Kidney capillary endothelial cell (primary cell): ENCODE results near the gene RECK.
A peak's percentile ranks its signal among the peaks of the same experiment; 100 is the strongest.
"Not testable (repeated sequence)": the region's sequence is repeated elsewhere in the genome, so short reads cannot be mapped to it uniquely, and the experiment has no call there.

Experiments
- DNase-seq: peaks from one replicate; pipeline ENCODE4 v3.0.0-alpha.2; 2018; ENCODE audit warnings: low spot score

Gene RECK

DNA sequence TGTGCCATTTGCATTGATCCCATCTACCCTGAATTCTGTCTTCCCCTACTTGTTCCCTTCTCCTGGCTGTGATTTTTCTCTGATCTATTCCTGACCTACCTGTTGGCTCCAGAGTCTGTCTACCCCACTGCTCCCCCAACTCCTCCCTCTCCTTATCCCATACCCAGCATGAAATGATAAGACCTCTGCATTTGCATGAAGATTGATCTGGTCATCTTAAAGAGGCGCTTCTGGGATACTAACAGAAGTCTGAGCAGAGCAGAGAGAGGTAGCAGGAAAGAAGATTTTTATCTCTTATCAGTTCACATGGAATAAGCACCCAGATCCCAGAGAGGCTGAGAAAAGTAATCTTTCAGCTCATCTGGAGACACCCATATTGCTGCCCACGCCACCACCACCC, 81.5 kb downstream of the RECK start:
- DNase-seq: no peak

DNA sequence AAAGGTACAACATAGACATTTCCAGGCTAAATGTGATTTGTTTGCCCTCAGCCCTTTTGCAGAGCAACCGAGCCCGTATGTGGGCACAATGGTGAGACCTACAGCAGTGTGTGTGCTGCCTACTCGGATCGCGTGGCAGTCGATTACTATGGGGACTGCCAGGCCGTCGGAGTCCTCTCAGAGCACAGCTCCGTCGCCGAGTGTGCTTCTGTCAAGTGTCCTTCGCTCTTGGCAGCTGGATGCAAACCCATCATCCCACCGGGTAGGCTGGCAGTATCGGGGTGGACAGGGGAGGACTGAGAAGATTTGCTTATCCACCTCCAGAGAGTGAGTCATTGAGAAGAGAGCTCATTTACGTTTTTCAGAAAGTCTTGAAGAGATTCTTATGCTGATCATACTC, 82.0 kb downstream of the RECK start:
- DNase-seq: no peak

DNA sequence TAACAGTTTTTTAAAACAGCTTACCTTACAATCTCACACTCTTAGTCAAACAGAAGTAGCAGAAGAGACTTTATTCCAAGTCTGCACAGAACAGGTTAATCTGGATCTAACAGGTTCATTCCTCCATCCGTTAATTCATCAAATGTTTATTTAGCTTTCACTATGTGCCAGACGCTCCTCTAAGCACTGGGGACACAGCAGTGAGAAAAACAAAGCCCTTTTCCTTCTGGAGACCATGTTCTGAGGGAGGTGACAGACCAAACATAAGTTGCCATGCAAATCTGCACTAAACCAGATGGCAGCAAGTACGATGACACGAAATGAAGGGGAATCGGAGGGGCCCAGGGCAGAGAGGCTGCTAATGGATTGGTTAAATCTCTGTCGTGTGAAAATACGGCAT, 82.8 kb downstream of the RECK start:
- no peak for DNase-seq

DNA sequence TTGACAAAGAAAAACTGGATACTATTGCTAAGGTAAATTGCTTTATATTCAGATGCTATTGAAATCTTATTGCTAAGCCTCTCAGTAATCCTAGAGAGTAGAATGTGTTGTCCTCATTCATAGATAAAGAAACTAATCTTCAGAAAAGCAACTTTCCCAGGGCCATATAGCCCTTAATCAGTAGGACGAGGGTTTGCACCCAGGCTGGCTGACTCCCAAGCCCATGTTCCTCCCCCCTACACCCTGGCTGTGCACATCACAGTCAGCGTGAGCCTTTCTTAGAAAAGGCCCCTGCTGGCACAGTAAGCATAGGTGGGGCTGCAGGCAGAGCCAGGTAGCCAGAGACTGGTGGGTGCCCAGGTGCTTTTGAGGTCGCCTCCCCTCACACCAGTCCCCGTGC, 84.0 kb downstream of the RECK start:
- no peak for DNase-seq

DNA sequence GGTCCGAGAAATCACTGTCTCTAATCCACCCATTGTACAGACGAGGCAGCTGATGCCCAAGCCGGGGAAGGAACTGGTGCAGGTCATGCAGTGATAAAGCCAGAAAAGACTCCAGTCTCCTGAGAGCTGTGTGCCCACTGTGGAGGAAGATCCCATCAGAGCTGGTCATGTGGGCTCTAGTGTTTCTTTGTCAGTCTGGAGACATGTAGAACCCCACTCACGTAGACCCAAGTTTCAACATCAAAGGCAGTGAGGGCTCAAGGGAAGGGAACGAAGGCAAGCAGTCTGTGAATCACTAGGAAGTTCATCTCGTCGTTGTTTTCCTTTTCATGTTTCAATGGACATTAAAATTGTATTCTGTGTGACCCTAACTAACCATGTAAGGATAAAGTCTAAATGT, 85.3 kb downstream of the RECK start:
- no peak for DNase-seq

DNA sequence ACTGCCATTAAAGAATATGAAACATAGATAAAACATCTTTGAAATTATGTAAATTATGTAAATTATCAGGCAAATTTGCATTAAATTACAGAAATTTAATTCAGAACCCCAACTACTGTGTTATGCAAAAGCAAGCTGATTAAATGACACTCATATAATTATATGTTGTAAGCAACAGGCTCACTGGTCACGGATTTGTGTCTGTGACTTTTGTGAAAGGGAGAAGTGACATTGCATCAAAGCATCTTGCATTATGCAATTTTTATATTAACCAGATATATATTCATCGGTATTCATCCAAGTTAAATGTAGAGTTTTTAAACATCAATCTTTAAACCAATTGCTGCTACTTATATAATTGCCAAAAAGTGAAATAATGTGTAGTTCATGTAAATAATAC, 86.8 kb downstream of the RECK start:
- no peak for DNase-seq

DNA sequence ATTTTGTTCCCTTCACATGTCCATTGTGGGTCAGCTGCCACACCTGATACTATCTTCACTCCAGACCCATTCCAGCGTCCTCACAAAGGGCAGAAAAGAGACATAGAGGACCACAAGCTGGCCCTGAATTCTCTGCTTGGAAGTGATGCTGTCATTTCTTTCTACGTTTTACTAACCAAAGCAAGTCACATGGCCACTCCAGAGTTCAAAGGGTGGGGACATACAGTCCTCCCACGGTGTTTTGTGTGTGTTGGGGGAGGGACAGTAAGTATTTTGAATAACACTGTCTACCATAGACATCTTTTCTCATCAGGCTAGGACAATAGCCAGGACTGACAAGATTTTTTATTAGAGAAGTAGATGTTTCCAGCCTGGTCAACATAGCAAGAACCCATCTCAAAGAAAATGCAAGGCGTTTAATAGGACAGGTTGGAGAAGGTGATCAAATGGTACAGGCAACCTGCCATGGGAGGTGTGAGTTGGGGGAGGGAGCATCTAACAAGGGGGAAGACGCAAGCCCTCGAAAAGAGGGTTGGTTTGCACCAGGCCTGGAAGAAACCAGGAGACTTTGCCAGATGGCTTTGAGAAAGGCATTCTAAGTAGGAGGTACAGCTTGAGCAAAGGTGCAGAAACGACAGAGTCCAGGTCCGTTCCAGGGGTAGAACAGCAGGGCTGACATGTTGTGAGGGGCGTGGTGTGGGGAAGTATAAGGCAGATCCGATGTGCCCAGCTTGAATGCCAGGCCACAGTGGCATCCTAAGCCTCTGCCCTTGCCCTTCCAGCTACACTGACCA, 88.5 kb downstream of the RECK start:
- DNase-seq: no peak

DNA sequence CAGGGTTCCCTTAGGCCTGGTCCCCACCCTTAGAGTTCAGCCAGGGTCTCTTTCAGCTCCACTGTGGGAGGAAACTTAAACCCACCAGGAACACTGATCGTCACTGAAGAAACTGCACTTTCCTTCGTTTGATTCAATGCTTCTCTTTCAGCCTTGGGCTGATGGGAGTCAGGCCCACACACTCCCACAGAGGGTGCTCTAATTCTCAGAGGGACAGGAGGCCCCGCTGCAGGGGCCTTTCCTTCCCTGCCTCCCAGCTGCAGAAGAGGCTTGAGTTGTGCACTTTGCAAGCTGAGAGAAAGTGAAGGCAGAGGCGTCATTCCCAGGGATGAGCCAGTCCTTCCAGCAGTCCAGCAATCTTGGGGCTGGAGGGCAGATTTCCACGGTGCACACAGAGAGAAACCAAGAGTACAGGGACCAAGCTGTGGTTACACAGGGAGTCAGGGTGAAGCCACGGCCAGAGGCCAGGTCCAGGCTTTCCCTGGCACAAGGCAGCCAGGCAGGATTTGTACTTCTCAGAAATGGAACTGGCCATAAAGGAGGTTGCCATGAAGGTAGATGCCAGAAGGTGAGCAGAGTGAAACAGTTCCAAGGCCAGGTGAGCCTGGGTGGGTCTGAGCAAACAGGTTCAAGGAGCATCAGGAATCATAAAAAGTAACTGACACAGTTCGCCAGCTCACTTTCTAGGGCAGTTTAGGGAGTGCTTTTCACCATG, 89.5 kb downstream of the RECK start:
- DNase-seq: no peak

DNA sequence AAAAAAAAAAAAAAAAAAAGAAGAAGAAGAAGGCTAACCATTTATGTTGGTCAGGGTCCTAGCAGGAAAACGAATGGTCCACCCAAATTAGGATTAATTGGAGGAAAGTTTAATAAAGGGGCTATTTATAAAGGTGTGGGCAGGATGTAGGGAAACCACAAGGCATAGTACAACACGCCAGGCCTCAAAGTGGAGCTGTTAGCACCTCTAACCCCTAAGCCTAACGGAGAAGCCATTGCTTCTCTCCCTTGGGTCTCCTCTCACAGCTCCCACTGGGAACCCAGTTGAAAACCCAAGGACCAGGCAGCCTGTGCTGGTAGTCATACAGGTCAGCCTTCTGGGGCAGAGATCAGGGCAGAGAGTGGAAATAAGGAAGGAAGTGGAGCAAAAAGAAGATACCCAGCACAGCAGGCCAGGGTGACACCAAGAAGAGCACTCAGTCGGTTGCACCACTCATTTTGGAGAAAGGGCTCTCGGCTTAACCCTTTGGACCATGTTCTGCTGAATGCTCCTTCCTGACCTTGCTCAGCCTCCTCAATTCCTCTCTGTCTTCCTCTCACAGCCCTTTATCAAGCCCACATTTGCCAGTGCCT, 91.0 kb downstream of the RECK start:
- DNase-seq: no peak

DNA sequence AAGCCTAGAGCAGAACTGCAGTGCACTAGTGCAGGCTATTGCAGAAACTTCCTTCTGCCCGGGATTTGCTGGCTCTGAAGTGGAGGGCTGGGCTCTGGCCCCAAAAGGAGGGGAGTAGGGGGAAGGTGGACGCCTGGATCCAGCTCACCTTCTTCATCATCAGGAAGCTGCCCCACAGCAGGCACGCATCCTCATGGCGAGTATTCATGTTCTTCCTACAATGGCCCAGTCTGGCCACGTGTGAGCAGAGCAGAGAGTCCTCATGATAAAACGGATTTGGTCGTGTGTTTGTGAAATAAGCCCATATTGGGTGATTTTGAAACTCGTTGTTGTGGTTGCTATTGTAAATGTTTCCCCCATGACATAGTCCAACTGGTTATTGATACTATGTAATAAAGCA, 91.6 kb downstream of the RECK start:
- no peak for DNase-seq

DNA sequence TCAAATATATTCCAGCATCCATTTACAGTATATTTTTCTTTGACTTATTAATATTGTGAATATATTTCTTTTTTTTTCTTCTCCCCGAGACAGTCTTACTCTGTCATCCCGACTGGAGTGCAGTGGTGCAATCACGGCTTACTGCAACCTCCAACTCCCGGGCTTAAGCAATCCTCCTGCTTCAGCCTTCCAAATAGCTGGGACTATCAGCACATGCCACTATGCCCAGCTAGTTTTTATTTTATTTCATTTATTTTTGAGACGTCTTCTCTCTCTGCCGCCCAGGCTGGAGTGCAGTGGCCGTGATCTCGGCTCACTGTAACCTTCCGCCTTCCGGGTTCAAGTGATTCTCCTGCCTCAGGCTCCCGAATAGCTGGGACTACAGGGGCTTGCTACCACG, 92.4 kb downstream of the RECK start:
- no peak for DNase-seq

DNA sequence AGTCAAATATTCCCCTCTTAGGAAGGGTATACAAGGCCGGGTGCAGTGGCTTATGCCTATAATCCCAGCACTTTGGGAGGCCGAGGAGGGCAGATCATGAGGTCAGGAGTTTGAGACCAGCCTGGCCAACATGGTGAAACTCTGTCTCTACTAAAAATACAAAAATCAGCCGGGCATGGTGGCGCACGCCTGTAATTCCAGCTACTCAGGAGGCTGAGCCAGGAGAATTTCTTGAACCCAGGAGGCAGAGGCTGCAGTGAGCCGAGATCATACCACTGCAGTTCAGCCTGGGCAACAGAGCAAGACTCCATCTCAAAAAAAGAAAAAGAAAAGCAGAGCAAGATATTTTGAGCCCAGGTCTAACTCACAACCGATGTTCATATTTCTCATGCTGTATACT, 95.0 kb downstream of the RECK start:
- not testable (repeated sequence) for DNase-seq

DNA sequence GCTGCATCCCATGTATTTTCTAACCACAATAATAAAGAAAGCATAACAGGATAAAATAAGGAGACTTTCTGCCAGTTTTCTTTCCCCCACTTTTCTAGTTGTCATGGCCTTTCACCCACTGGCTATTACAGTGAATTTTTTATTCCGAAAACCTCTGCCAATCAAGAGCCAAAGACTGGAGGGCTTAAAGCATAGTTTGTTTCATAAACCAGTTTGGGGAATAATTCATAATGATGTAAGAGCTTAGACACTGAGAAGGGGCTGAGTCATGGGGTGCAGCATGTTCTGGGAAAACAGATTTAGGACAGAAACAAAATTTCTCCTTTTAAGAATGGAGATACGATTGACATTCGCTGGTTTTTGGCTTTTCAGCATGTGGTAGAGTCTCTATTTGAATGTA, 95.4 kb downstream of the RECK start:
- no peak for DNase-seq

DNA sequence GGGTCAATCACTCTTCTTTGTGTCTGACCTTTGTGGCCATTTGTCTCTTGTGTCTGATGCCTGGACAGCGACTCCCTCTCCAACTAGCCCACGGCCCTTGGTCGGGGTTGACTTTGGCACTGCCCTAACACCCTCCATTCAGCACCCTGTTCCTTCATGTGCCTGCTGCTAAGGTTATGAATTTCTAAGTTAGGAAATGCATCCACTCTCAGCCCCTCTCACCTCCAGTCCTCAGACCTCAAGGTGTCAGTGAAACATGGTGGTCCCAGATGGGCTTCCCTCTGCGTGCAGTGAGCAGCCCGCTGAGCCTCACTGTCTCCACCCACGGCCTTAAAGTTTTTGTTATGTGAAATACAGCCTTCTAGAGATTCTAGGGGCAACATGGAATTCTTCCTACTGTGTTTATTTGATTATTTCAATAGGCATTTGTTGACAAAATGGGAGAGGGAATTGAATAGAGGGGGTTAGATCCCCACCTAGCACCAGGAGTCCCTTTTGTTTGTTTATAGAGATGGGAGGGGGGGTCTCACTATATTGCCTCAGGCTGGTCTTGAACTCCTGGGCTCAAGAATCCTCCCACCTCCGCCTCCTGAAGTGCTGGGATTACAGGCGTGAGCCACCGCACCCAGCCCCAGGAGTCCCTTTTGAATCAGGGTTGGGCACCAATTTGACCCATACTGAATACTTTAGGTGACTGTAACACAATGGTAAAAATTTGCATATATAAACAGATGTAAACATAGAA, 98.2 kb downstream of the RECK start:
- DNase-seq: no peak

DNA sequence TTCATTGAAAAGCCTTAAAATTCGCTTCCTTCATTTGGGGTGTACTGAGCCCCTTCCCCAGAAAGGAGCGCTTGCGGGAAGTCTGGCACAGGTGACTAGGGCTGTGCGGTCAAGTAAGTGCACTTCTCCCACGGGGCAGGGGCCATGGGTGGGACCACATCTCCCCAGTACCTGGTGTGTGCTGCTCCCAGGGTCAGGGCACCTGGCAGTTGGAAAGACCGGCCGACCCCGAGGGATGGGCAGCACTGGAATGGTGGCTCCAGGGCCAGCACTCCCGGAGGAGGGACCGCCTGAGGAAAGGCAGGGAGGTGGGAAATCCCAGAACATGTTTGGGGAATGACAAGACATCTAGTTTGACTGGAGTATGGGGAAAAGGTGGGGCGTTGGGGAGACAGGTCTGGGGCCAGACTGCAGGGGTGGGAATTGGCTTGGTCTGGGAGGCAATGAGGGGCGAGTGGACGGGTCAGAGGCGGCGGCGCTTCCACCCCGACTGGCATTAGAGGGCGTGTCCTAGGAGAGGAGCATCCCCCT, 99.1 kb downstream of the RECK start:
- no peak for DNase-seq

DNA sequence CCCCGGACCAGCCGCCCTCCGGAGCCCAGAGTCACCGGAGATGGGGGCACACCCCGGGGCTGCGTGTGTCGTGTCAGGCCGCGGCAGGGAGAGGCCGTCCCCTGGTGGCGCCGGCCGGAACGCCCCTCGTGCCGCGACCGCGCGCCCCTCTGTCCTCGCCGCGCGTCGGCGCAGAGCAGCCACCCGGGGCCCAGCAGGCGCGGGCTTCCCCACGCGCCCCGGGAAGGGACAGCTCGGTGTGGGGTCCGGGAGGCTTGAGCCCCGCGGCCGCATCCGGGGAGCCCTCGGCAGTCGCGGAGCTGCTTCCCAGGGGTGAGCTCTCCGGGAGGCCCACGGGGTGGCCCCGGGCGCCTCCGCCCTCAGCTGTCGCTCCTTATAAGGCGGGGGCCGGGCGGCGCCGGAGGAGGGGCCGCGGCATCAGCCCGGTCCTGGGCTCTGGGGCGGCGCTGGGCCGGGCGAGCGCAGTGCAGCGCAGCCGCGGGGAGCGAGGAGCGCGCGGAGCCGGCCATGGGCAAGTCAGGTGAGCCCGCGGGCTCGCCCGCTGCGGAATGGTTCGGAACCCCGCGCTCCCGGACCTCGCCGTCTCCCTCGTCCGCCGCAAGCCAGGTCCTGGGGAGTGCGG, 99.7 kb downstream of the RECK start, which contains the start of gene GLIPR2:
Gene GLIPR2, plus strand, starts transcription at position 462 of the 622 bp plus-strand sequence. Its CDS starts 46 bp downstream, at position 508.
- peak; percentile 15 for DNase-seq

DNA sequence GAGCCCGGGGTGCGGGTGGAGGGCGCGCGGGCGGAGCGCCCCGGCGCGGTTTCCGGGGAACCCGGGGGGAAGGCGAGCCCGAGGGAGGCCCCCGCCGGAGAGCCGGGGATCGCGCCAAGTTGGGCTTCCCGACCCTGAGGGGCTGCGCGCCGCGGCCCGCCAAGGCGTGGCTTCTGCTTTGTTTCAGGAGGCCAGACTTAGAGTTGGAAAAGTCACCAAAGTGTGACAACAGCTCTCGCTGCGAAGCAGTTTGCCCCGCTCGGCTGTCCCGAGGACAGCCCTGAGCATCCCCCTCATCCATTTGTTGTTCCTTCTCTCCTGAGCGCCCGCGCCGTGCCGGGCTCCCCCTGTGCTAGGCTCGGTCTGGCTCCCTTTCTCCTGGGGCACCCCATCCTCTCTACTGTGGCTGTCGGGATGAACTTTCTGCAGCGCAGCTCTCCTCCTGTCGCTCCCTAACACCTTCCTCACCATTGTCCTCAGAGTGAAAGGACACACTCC, 100.2 kb downstream of the RECK start:
- peak; percentile 10 for DNase-seq

DNA sequence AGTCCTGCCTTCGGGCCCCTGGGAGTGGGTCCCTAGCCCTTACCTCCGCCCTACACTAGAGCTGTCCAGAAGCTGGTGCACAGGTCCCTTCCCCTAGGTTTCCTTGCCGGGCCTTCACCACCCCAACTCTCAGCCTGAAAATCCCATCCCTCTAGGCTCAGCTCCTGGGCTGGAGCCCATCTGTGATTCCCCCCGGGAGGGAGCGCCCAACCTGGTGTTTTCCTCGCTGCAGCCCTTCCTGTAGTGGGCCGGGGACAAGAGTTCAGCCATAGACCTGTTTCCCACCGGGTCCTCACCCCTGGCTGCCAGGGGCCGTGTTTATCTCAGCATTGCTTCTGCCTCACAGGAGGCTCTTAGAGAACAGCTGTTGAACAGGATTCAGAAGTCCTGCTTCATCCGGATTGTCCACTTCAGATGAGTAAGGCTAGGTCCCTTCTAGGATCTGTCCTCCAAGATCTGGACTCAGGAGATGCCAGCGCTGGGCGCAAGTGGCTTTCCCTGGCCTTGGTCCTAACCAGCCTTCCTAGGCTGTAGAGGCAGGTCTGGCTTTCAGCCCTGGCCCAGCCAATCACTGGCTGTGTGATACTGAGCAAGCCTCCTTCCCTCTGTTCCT, 100.8 kb downstream of the RECK start:
- peak; percentile 4 for DNase-seq

DNA sequence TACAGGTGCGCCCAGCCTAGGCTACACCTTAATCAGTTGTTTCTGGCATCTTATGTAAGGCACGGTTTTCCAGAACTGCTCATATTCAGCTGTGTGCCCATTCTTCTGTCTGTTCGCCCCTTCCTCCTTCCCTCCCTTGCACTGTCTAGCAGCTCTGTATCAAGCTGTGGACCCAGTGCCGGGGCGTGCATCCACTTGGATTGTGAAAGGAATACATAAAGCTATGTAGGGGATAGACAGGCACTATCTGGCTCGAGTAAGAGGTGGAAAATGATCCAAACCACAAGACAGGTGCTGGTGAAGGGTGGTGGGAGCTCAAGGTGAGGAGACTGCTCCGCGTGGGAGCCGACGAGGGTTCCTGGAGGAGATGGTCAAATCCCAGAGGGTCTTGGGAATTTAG, 101.8 kb downstream of the RECK start:
- DNase-seq: no peak

DNA sequence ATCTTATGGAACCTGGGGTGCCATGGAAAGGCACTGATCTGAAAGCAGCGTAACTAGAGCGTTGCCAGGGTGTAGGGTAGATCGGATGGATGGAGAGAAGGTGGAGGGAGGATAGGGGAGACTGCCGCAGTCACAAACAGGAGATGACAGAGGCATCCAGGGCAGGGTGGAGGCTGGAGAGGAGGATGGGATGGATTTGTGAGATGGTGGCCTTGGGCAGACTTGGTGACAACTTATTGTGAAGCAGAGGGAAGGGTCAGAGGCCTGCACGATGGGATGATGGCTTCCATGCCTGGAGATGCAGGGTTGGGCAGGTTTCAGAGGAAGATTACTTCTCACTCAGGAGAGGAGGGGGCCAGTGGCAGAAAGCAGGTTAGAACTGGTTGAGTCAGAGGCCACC, 102.2 kb downstream of the RECK start:
- no peak for DNase-seq
